Activated CD4-positive, alpha-beta T cell treated with anti-CD3 and anti-CD28 coated beads, Interleukin-2, amount 10 ng/mL, durations not matched to agents 24 days and 14 days (primary cell): Measurements from ENCODE around the gene FAM111A. TPM values are rescaled to one million over a fixed set of nuclear protein-coding genes. Genes with fewer than 3 reads are reported as not detected.
"Not testable (repeated sequence)": the region's sequence is repeated elsewhere in the genome, so short reads cannot be mapped to it uniquely, and the experiment has no call there.

Source experiments
- DNase-seq: peaks from one replicate; pipeline ENCODE4 v3.0.0; 2022
- H3K27ac Mint-ChIP-seq: one replicate; pipeline ENCODE4 v1.8.0; 2022; ENCODE audit warnings: mild to moderate bottlenecking, mixed read lengths
- H3K27me3 Mint-ChIP-seq: one replicate; pipeline ENCODE4 v1.8.0; 2022; ENCODE audit warnings: mixed read lengths
- H3K36me3 Mint-ChIP-seq: one replicate; pipeline ENCODE4 v1.8.0; 2022; ENCODE audit warnings: low read depth, mild to moderate bottlenecking, mixed read lengths
- H3K4me1 Mint-ChIP-seq: one replicate; pipeline ENCODE4 v1.8.0; 2021; ENCODE audit warnings: mixed read lengths
- H3K4me3 Mint-ChIP-seq: one replicate; pipeline ENCODE4 v1.8.0; 2022; ENCODE audit warnings: mild to moderate bottlenecking, moderate library complexity, mixed read lengths
- H3K9me3 Mint-ChIP-seq: one replicate; pipeline ENCODE4 v1.8.0; 2021; ENCODE audit warnings: mixed read lengths
- intact Hi-C: fragments of 100-400 bp; cut with micrococcal nuclease; formaldehyde crosslinking; loops from one replicate; pipeline ENCODE4 v1.15.1; 2023
- total RNA-seq: library from RNA; stranded (reverse); gene quantifications from 2 replicates; pipeline ENCODE4 v1.2.3, GENCODE V29; 2022

Gene FAM111A, protein sequence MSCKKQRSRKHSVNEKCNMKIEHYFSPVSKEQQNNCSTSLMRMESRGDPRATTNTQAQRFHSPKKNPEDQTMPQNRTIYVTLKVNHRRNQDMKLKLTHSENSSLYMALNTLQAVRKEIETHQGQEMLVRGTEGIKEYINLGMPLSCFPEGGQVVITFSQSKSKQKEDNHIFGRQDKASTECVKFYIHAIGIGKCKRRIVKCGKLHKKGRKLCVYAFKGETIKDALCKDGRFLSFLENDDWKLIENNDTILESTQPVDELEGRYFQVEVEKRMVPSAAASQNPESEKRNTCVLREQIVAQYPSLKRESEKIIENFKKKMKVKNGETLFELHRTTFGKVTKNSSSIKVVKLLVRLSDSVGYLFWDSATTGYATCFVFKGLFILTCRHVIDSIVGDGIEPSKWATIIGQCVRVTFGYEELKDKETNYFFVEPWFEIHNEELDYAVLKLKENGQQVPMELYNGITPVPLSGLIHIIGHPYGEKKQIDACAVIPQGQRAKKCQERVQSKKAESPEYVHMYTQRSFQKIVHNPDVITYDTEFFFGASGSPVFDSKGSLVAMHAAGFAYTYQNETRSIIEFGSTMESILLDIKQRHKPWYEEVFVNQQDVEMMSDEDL
- total RNA-seq: 62.2 and 71.2 TPM in 2 replicates

DNA sequence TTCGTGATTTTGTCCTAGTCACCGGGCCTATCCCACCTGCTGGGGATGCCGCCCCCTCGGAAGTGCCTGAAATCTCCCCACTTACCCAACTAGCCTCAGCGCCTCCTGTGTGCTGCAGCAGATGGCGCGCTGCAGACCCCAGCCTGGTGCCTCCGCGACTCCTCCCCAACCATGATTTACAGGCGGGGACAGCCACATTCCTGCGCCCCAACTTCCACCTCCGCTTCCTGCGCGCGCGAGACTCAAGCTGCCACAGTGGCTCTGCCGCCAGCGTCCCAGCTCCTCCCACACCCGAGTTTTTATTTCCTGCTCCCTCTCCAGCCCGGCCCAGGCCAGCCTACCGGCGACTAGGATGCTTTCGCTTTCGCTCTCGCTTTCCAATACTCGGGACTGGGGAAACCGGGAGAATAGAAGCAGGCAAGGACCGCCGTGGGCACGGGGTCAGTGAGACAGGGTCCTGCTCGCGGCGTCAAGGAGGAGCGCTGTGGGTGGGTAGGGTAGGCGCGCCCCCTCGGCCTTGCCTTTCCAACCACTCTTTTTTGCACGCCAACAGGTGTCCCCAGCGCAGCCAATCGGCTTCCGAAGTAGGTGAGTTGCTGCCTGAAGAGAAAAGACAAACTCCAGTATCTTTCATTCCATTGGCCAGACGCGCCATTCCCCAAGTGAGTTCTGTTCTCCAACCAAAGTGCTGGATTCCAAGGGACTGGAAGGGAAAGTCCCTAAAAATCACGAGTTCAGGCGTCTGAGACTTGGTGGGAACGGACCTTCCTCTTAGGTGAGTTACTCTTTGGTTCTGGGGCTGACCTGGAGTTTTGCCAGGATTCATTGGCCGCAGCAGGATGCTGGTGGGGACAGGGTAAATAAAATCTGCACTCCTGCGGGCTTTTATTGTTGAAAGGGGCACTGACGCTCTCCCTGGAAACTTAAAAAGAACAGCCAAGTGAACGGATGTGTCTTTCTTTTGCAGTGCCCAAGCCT lies at the start of gene FAM111A:
Gene FAM111A, plus strand, starts transcription at position 327 of the 978 bp plus-strand sequence. CDS start 6,017 bp downstream, outside the sequence.
- Mint-ChIP-seq H3K9me3 (no peaks in the 10 kb centered on the region), H3K4me3 (peak within 1 kb of the TSS; percentile 91), H3K4me1 (peaks cover 59% of the 10 kb centered on the region), H3K27me3 (no peaks in the 10 kb centered on the region), H3K27ac (peak within 1 kb of the TSS; percentile 96), H3K36me3 (peaks cover 24% of the 10 kb centered on the region)
- intact Hi-C loops: loop anchor here (1.0 to 10.0 kb wide), 8 partner anchors 15 to 1578 kb away; partner anchors contain the start of genes OSBP, UBE2L6 and ZDHHC5
- DNase-seq: peak; percentile 97

DNA sequence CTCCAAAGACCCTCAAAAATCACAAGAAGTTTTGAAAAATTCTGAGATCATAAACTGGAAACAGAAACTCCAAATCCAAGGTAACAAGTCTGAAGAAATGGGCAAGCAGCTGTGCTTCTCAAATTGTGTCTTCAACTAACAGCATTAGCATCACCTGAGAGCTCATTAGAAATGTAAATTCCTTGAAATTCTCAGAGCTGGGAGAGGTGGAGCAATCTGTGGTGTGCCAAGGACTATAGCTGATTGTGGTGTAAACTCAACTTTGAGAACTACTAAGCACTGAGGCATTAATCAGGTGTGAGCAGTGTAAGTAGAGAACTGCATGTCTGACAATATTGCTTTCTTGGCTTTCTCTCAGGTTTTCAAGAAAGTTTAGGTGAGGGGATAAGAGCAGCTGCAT lies 49.1 kb upstream of the FAM111A start:
- DNase-seq, H3K4me3 Mint-ChIP-seq, H3K9me3 Mint-ChIP-seq, H3K36me3 Mint-ChIP-seq, H3K27ac Mint-ChIP-seq, H3K4me1 Mint-ChIP-seq, intact Hi-C loops: not testable (repeated sequence)
- H3K27me3 Mint-ChIP-seq: peaks cover 12% of the 10 kb centered on the region

DNA sequence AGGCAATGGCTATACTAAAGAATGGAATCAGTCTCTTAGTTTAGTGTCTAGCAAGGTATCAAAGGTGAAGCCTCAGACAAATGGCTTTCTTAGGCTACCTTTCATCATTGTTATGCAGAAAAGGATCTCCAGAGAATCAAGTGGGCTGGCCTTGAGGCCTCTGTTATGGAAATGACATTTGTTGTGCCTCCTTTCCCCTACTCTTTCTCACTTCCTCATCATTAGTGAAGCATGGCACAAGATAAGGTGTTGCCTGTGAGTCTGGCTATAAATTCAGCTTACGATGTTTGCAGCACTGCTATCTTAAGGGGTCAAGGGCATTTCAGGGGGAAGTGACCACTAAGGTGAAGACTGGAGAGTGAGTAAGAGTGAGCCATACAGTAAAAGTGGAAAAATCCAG lies 47.4 kb upstream of the FAM111A start:
- H3K9me3 Mint-ChIP-seq, H3K4me3 Mint-ChIP-seq, H3K4me1 Mint-ChIP-seq, H3K36me3 Mint-ChIP-seq, H3K27ac Mint-ChIP-seq, DNase-seq, intact Hi-C loops: not testable (repeated sequence)
- H3K27me3 Mint-ChIP-seq: peaks cover 17% of the 10 kb centered on the region

DNA sequence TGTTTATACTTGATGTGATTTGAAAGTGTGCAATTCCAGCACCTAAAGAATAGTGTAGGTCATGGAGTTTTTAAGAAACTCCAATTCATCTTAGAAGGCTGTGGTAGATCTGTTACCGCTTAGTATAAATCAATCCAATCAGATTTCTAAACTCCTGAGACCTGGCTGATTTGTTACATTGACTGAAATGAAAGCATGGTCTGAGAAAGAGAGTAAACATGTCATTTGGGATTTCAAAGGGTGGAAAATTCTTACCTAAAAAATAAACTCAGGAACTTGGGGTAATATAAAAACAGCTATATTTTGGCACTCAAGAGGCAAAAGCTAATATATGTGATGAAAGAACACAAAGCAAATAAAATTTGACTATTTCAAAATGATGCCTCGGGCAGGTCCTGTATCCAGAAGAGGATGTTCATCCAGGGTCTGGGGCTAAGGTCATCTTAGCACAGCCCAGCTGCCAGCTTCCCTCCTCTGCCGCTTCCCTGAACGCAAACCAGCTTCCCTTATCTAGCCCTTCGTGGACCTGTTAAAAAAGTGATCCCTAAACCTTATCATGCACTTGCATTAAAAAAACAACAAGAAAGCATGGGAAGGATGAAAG lies 46.6 kb upstream of the FAM111A start:
- peaks cover 22% of the 10 kb centered on the region for H3K27me3 Mint-ChIP-seq
- H3K4me3 Mint-ChIP-seq, H3K27ac Mint-ChIP-seq, intact Hi-C loops, DNase-seq, H3K36me3 Mint-ChIP-seq, H3K4me1 Mint-ChIP-seq, H3K9me3 Mint-ChIP-seq: not testable (repeated sequence)

DNA sequence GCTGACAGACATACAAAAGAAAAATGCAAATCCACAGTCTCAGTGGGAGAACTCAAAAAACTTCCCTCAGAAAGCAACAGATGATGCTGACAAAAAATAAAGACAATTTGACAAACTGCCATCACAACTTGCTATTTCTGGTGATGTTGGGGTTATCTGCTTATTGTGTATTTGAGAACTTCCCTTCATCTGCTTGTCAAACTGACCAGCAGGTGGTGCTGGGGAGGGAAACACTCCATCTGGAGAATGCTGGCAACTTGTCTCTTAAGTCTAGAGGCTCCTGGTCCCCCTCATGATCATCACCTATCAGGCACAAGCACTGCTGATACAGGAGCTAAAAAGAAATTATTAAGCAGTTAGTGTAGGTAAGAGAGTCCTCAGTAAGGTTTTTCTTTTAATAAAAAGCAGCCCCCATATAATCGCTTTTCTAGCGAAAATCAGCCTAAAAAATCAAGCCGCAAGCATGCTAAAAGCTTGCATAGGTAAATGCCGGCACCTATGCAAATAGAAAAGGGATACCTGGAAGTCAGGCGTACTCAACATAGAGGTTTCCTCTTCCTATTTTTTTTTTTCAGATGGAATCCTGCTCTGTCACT lies 45.4 kb upstream of the FAM111A start:
- H3K36me3 Mint-ChIP-seq: no peaks in the 10 kb centered on the region
- H3K4me3 Mint-ChIP-seq: no peak overlapping the region
- H3K27me3 Mint-ChIP-seq: peaks cover 20% of the 10 kb centered on the region
- H3K27ac Mint-ChIP-seq: no peak overlapping the region
- intact Hi-C loops: loop anchor here (1.0 kb wide), 2 partner anchors 39 to 61 kb away; no protein-coding TSS in a partner anchor
- H3K9me3 Mint-ChIP-seq: no peaks in the 10 kb centered on the region
- DNase-seq: peak; percentile 90
- peaks cover 12% of the 10 kb centered on the region for H3K4me1 Mint-ChIP-seq

DNA sequence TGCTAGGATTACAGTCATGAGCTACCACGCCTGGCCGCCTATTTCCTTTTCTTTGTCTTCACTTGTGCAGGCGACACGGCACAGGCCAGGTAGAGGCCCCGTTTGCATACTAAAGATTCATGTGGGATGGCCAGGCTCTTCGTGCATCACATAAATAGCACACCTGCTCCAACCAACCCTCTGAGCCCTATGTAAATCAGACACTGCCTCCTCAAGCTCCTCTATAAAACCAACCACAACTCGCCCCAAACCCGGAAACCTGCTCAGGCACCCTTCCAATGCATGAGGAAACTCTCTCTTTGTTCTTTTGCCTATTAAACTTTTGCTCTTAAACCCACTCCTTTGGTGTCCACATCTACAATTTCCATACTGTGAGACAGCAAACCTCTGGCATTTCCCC lies 44.7 kb upstream of the FAM111A start:
- not testable (repeated sequence) for H3K9me3 Mint-ChIP-seq, DNase-seq, H3K4me3 Mint-ChIP-seq, H3K27ac Mint-ChIP-seq, H3K36me3 Mint-ChIP-seq
- Mint-ChIP-seq H3K4me1 (peaks cover 16% of the 10 kb centered on the region), H3K27me3 (peaks cover 20% of the 10 kb centered on the region)
- intact Hi-C loops: loop anchor here (1.0 kb wide), 2 partner anchors 38 to 60 kb away; no protein-coding TSS in a partner anchor

DNA sequence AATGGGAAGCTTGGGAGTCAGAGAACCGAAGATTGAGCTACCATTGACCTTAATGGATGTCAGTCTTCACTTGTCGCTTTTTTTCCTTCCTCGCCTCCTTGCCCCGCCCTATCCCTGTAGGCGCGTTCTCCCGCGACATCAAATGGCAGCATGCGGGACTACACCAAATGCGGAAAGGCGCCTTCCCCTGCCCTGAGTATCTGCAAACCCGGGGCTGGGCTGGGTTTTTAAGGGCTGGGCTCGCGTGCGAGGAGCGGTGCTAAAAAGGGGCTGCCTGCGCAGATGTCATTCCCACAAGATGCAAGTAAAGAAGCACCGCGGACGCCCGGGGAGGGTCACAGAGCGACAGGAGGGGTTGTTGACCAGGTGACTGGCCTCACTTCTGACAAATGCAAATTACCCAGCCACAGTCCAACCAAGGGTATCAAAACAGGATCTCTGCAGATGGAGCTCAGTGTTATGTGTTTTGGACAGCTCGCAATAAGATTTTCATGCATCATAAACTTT lies 40.3 kb upstream of the FAM111A start:
- H3K27ac Mint-ChIP-seq: peak overlapping the region; percentile 46
- H3K36me3 Mint-ChIP-seq: peaks cover 2% of the 10 kb centered on the region
- peak overlapping the region; percentile 81 for H3K4me3 Mint-ChIP-seq
- H3K27me3 Mint-ChIP-seq: peaks cover 20% of the 10 kb centered on the region
- DNase-seq: peak; percentile 88
- H3K9me3 Mint-ChIP-seq: no peaks in the 10 kb centered on the region
- H3K4me1 Mint-ChIP-seq: peaks cover 40% of the 10 kb centered on the region
- intact Hi-C loops: loop anchor here (5.0 kb wide), 1 partner anchor 45 kb away; no protein-coding TSS in a partner anchor

DNA sequence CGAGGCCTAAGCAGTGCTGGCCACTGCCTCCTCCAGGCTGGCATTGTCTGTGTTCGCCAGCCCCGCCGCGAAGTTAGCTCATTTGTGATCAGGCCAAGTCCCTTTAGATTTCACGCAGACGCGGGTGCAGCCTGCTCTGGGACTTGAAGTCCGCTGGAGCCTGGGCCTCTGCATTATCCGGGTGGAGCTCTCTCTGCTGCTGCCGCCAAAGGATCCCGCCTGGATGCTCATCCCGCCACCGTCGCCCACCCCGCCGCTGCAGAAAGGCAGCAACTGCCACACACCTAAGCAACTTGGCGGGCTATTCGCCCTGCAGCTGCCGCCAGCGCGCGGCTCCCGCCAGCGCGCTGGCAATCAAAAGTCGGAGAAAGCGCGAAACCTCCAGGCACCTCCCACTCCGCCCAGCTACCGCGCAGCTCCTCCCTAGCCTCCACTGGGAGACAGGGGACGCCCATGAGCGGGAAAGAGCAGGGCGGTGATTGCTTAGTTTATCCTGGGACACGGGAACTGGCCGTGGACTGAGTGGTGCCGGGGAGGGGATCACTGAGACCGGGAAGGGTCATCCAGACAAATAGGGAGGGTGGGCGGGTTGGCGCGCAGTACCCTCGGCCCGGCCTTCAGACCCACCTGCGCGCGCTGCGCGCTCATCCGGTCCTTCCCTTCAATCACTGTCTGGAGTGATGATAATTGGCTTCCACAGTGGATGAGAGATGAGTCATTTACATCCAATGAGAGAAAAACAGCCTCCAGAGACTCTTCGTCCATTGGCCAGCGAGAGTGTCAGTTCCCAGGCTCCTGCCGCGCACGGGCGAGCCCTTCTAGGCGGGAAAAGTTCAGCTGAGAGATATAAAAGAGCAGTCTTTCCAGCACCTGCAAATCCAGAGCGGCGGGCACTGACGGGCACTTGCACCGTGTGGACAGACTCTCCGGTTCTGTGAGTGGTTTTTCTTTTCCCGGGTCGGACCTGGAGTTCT lies 36.0 kb upstream of the FAM111A start, which contains the start of gene FAM111B:
Gene FAM111B, plus strand, starts transcription at position 875 of the 974 bp plus-strand sequence. CDS start 2,389 bp downstream, outside the sequence.
- intact Hi-C loops: loop anchor here (1.0 to 5.0 kb wide), 5 partner anchors 38 to 562 kb away; partner anchors contain the start of genes OSBP, PATL1 and ZFP91
- Mint-ChIP-seq H3K27ac (peak within 1 kb of the TSS; percentile 85), H3K36me3 (peaks cover 25% of the 10 kb centered on the region), H3K4me3 (peak within 1 kb of the TSS; percentile 94), H3K9me3 (no peaks in the 10 kb centered on the region), H3K27me3 (no peaks in the 10 kb centered on the region), H3K4me1 (peaks cover 66% of the 10 kb centered on the region)
- DNase-seq: peak; percentile 93

DNA sequence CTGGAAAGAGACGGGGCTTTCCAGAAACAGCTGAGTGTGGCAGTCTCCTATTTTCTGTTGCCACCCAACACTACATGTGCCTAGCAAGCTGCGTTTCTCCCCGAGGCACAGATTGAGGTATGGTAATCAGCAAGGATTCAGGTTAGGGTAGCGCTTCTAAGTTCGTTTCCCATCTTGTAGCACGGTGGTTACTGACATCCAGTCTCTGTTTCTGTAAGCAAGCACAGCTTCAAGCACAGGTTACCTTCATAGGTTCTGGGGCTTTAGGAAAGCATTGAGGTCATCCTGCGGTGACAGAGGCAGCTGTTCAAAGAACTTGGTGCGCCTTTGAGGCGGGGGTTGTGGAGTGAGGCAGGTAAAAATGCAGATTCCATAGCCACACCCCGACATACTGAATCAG lies 34.9 kb upstream of the FAM111A start:
- intact Hi-C loops: loop anchor here (1.0 to 5.0 kb wide), 5 partner anchors 37 to 561 kb away; partner anchors contain the start of genes OSBP, PATL1 and ZFP91
- H3K36me3 Mint-ChIP-seq: peaks cover 33% of the 10 kb centered on the region
- not testable (repeated sequence) for H3K9me3 Mint-ChIP-seq, H3K27me3 Mint-ChIP-seq
- H3K4me3 Mint-ChIP-seq: peak overlapping the region; percentile 94
- DNase-seq: peak; percentile 79
- peaks cover 62% of the 10 kb centered on the region for H3K4me1 Mint-ChIP-seq
- peak overlapping the region; percentile 85 for H3K27ac Mint-ChIP-seq

DNA sequence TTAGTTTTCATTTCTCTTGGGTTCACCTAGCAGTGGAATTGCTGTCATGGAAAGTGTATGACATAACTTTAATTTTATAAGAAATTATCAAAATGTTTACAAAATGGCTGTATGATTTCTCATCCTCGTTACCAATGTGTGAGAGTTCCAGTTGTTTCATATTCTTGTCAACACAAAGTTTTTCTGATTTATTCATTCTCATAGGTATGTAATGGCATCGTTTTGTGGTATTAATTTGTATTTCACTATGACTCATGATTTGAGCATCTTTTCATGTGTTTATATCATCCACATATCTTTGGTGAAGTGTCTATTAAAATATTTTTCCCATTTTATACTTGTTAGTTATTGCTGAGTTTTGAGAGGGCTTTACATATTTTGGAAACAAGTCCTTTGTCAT lies 30.2 kb upstream of the FAM111A start:
- peaks cover 51% of the 10 kb centered on the region for H3K4me1 Mint-ChIP-seq
- DNase-seq: no peak
- H3K4me3 Mint-ChIP-seq: no peak overlapping the region
- no peak overlapping the region for H3K27ac Mint-ChIP-seq
- H3K36me3 Mint-ChIP-seq: peaks cover 78% of the 10 kb centered on the region
- H3K27me3 Mint-ChIP-seq: no peaks in the 10 kb centered on the region
- H3K9me3 Mint-ChIP-seq: peaks cover 5% of the 10 kb centered on the region
- intact Hi-C loops: no loop called here

DNA sequence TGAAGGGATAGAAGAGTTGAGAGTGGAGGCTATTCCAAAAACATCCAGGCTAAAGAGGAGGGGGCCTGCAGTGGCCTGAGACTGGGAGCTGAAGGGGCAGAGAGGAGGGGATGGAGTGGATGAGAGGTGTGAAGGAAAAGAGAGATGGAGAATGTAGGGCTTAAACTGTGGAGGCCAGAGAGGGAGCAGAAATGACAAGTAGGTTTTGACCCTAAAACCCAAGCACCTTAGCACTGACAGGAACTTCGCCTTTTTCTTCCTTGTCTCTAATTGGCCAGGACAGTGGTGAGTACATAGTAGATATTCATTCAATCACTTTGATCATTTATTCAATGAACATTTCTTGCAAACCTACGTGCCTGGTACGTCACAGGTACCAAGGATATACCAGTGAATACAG lies 28.3 kb upstream of the FAM111A start:
- no peak overlapping the region for H3K27ac Mint-ChIP-seq
- H3K9me3 Mint-ChIP-seq: peaks cover 5% of the 10 kb centered on the region
- H3K27me3 Mint-ChIP-seq: no peaks in the 10 kb centered on the region
- peaks cover 88% of the 10 kb centered on the region for H3K36me3 Mint-ChIP-seq
- intact Hi-C loops: no loop called here
- DNase-seq: no peak
- peaks cover 35% of the 10 kb centered on the region for H3K4me1 Mint-ChIP-seq
- no peak overlapping the region for H3K4me3 Mint-ChIP-seq
